Progenitor cell of endocrine pancreas (in vitro differentiated cells): ENCODE measurements around the gene CCDC110. TPM values are rescaled to one million over a fixed set of nuclear protein-coding genes. Genes with fewer than 3 reads are reported as not detected.

ENCODE experiments used
- DNase-seq: peaks from one replicate; pipeline ENCODE4 v3.0.0; 2021; ENCODE audit warnings: low spot score; ENCODE audit not compliant: unreplicated experiment
- H3K27ac Mint-ChIP-seq: 2 replicates; pipeline ENCODE4 v1.8.0; 2021; ENCODE audit warnings: mild to moderate bottlenecking, moderate library complexity, mixed read lengths
- H3K27me3 Mint-ChIP-seq: 2 replicates; pipeline ENCODE4 v1.8.0; 2021; ENCODE audit warnings: mixed read lengths
- H3K36me3 Mint-ChIP-seq: 2 replicates; pipeline ENCODE4 v1.8.0; 2022; ENCODE audit warnings: mixed read lengths; ENCODE audit not compliant: insufficient read depth
- H3K4me1 Mint-ChIP-seq: 2 replicates; pipeline ENCODE4 v1.8.0; 2021; ENCODE audit warnings: low read depth, mixed read lengths
- H3K4me3 Mint-ChIP-seq: 2 replicates; pipeline ENCODE4 v1.8.0; 2021; ENCODE audit warnings: low read depth, mild to moderate bottlenecking, moderate library complexity, mixed read lengths
- H3K9me3 Mint-ChIP-seq: 2 replicates; pipeline ENCODE4 v1.8.0; 2021; ENCODE audit warnings: low read depth, mixed read lengths
- CTCF ChIP-seq: fragments of 200-600 bp; sonication (generic); IDR thresholded peaks from one replicate; pipeline ENCODE4 v1.5.0; 2021; ENCODE audit warnings: antibody characterized with exemption, mild to moderate bottlenecking; ENCODE audit not compliant: unreplicated experiment
- total RNA-seq: library from RNA; stranded (reverse); gene quantifications from 2 replicates; pipeline ENCODE4 v1.2.1, GENCODE V29; 2021

CCDC110 gene
- total RNA-seq, 1 donor from 2014 or later: 3.1 TPM

GRCh38 chr4:185424905-185425646 is 46.5 kb downstream of the CCDC110 start:
- H3K27ac Mint-ChIP-seq: peak overlapping the region; percentile 100
- H3K4me3 Mint-ChIP-seq: peak overlapping the region; percentile 88
- TF ChIP-seq CTCF: no peak
- H3K36me3 Mint-ChIP-seq: peaks cover 4% of the 10 kb centered on the region
- H3K27me3 Mint-ChIP-seq: peaks cover 6% of the 10 kb centered on the region
- peaks cover 10% of the 10 kb centered on the region for H3K4me1 Mint-ChIP-seq
- no peaks in the 10 kb centered on the region for H3K9me3 Mint-ChIP-seq
- no peak for DNase-seq

- no peak for TF ChIP-seq CTCF
- H3K4me3 Mint-ChIP-seq: no peak overlapping the region
- no peak overlapping the region for H3K27ac Mint-ChIP-seq
- H3K9me3 Mint-ChIP-seq: no peaks in the 10 kb centered on the region
- peaks cover 10% of the 10 kb centered on the region for H3K4me1 Mint-ChIP-seq
- DNase-seq: no peak
- H3K27me3 Mint-ChIP-seq: peaks cover 6% of the 10 kb centered on the region
- H3K36me3 Mint-ChIP-seq: peaks cover 18% of the 10 kb centered on the region
Measured at GRCh38 chr4:185421366-185422124, 50.0 kb downstream of the CCDC110 start.

- Mint-ChIP-seq H3K27ac (no peak overlapping the region), H3K27me3 (peaks cover 2% of the 10 kb centered on the region), H3K36me3 (peaks cover 27% of the 10 kb centered on the region), H3K4me1 (peaks cover 1% of the 10 kb centered on the region), H3K4me3 (no peak overlapping the region), H3K9me3 (no peaks in the 10 kb centered on the region)
- TF ChIP-seq CTCF: no peak
- no peak for DNase-seq
Measured at GRCh38 chr4:185416955-185417354, 54.6 kb downstream of the CCDC110 start.

- peaks cover 23% of the 10 kb centered on the region for H3K36me3 Mint-ChIP-seq
- no peak for DNase-seq
- H3K27me3 Mint-ChIP-seq: no peaks in the 10 kb centered on the region
- peaks cover 3% of the 10 kb centered on the region for H3K9me3 Mint-ChIP-seq
- no peak for TF ChIP-seq CTCF
- H3K4me3 Mint-ChIP-seq: no peak overlapping the region
- H3K4me1 Mint-ChIP-seq: no peaks in the 10 kb centered on the region
- H3K27ac Mint-ChIP-seq: no peak overlapping the region
Measured at GRCh38 chr4:185412412-185412811, 59.1 kb downstream of the CCDC110 start.

- Mint-ChIP-seq H3K27me3 (no peaks in the 10 kb centered on the region), H3K36me3 (peaks cover 18% of the 10 kb centered on the region), H3K4me3 (no peak overlapping the region), H3K27ac (no peak overlapping the region), H3K4me1 (no peaks in the 10 kb centered on the region), H3K9me3 (peaks cover 3% of the 10 kb centered on the region)
- TF ChIP-seq CTCF: no peak
- DNase-seq: no peak
Measured at GRCh38 chr4:185411849-185412248, 59.7 kb downstream of the CCDC110 start.
